ENCODE measurements around the gene SYNPR.

Gene SYNPR

GRCh38 chr3:63477494-63478129 is 199.5 kb downstream of the SYNPR start:
- Histone ChIP-seq H4K20me1 (ENCODE audit: insufficient read depth, low read length) (no peaks in the 10 kb centered on the region), H3K9ac (ENCODE audit: low read length) (no peak overlapping the region), H3K4me1 (ENCODE audit: low read length) (no peaks in the 10 kb centered on the region), H3K4me3 (ENCODE audit: low read length) (no peak overlapping the region), H3K27ac (ENCODE audit: low read length) (no peak overlapping the region), H3K79me2 (ENCODE audit: low read length) (no peaks in the 10 kb centered on the region), H3K9me3 (ENCODE audit: insufficient read depth, low read length) (no peaks in the 10 kb centered on the region), H2AFZ (ENCODE audit: low read depth, low read length) (no peak overlapping the region), H3K4me2 (ENCODE audit: low read length) (no peak overlapping the region), H3K36me3 (replicated peaks; ENCODE audit: low read depth, low read length) (no peaks in the 10 kb centered on the region), H3K27me3 (ENCODE audit: low read depth, low read length) (no peaks in the 10 kb centered on the region; the same call in 1 of the 2 replicates)
- no peak for TF ChIP-seq EZH2phosphoT487 (IDR thresholded peaks at IDR 0.05; ENCODE audit: low read depth)
- TF ChIP-seq, protein P1, sequence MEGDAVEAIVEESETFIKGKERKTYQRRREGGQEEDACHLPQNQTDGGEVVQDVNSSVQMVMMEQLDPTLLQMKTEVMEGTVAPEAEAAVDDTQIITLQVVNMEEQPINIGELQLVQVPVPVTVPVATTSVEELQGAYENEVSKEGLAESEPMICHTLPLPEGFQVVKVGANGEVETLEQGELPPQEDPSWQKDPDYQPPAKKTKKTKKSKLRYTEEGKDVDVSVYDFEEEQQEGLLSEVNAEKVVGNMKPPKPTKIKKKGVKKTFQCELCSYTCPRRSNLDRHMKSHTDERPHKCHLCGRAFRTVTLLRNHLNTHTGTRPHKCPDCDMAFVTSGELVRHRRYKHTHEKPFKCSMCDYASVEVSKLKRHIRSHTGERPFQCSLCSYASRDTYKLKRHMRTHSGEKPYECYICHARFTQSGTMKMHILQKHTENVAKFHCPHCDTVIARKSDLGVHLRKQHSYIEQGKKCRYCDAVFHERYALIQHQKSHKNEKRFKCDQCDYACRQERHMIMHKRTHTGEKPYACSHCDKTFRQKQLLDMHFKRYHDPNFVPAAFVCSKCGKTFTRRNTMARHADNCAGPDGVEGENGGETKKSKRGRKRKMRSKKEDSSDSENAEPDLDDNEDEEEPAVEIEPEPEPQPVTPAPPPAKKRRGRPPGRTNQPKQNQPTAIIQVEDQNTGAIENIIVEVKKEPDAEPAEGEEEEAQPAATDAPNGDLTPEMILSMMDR (IDR thresholded peaks at IDR 0.05; ENCODE audit: low read depth, low read length) = no peak

DNA sequence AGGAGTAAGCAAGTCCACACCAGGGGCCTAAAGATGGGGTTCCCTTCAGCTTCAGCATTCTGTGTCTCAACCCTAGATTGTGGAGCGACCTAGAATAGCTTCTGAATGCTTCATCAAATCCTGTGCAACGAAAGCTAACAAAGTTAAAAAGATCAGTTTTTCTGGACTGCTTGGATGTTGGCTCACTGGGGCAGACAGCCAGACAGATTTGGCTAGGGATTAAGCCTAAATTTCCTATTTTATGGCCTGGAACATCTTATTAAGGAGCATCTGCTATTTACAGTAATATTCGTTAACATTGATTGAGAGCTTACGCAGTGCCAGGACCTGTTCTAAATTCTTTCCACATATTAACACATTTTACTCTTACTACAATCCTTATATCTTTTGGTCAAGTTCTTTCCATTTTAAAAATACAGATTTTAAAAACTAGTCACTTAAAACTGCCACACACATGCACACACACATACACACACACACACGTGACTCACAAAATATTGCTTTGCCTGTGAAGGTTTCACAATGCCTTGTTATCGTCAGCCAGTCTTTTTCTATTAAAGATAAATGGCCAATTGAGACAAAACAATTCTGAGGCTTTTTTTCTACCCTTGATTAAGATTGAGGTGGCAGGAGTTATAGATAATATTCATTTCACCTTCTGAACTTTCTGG is 201.0 kb downstream of the SYNPR start:
- H2AFZ ChIP-seq (ENCODE audit: low read depth, low read length) = no peak overlapping the region
- no peak overlapping the region for H3K9ac ChIP-seq (ENCODE audit: low read length)
- no peak overlapping the region for H3K27ac ChIP-seq (ENCODE audit: low read length)
- no peaks in the 10 kb centered on the region for H3K36me3 ChIP-seq (replicated peaks; ENCODE audit: low read depth, low read length)
- H3K79me2 ChIP-seq (ENCODE audit: low read length) = no peaks in the 10 kb centered on the region
- no peak for TF ChIP-seq EZH2phosphoT487 (IDR thresholded peaks at IDR 0.05; ENCODE audit: low read depth)
- TF ChIP-seq, protein P1 (IDR thresholded peaks at IDR 0.05; ENCODE audit: low read depth, low read length) = no peak
- no peaks in the 10 kb centered on the region for H4K20me1 ChIP-seq (ENCODE audit: insufficient read depth, low read length)
- H3K27me3 ChIP-seq (ENCODE audit: low read depth, low read length) = no peaks in the 10 kb centered on the region; the same call in 1 of the 2 replicates
- H3K4me2 ChIP-seq (ENCODE audit: low read length) = no peak overlapping the region
- no peaks in the 10 kb centered on the region for H3K4me1 ChIP-seq (ENCODE audit: low read length)
- H3K4me3 ChIP-seq (ENCODE audit: low read length) = no peak overlapping the region
- H3K9me3 ChIP-seq (ENCODE audit: insufficient read depth, low read length) = no peaks in the 10 kb centered on the region

DNA sequence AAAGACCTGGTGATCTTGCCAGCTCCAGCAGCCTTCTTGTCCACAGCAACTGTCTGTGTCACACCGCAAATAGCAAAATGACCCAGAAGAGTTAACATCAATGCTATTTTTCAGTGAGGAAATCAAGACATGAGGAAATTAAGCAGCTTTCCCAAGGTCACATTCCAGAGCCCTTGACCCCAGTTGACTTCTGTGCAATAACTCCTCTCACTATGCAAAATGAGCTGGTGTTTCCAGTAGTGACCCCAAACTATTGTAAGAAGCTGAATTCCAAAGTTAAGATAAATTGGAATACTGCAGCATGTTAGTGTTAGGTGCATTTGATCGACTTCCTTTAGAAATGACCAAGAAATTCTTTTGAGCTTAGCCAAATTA is 201.5 kb downstream of the SYNPR start:
- no peaks in the 10 kb centered on the region for H3K36me3 ChIP-seq (replicated peaks; ENCODE audit: low read depth, low read length)
- TF ChIP-seq, protein P1 (IDR thresholded peaks at IDR 0.05; ENCODE audit: low read depth, low read length) = no peak
- no peak for TF ChIP-seq EZH2phosphoT487 (IDR thresholded peaks at IDR 0.05; ENCODE audit: low read depth)

DNA sequence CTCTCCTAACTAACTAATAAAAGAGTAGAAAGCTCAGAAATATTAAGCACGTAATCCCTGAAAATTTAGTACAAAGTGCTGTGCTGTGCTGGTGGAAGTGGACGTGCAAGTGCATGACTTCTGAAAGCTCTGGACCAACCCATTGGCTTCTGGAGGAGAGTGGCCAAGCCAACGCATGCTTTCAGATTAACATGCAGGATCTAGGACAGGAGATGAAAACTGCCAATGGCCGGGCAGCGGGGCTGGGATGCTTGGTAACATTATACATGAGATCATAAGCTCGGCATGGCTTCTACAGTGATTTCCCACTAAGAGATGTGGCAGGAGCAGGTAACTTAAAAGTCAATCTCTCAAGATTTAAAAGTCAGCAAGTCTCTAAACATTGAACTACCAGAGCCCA is 203.5 kb downstream of the SYNPR start:
- Histone ChIP-seq H3K36me3 (replicated peaks; ENCODE audit: low read depth, low read length) (no peaks in the 10 kb centered on the region), H3K4me3 (ENCODE audit: low read length) (no peak overlapping the region), H3K4me2 (ENCODE audit: low read length) (no peak overlapping the region), H2AFZ (ENCODE audit: low read depth, low read length) (no peak overlapping the region), H3K9me3 (ENCODE audit: insufficient read depth, low read length) (no peaks in the 10 kb centered on the region), H3K9ac (ENCODE audit: low read length) (no peak overlapping the region), H3K27me3 (ENCODE audit: low read depth, low read length) (no peaks in the 10 kb centered on the region; the same call in 1 of the 2 replicates), H3K4me1 (ENCODE audit: low read length) (no peaks in the 10 kb centered on the region), H4K20me1 (ENCODE audit: insufficient read depth, low read length) (no peaks in the 10 kb centered on the region), H3K27ac (ENCODE audit: low read length) (no peak overlapping the region), H3K79me2 (ENCODE audit: low read length) (no peaks in the 10 kb centered on the region)
- TF ChIP-seq, protein P1 (IDR thresholded peaks at IDR 0.05; ENCODE audit: low read depth, low read length) = no peak
- no peak for TF ChIP-seq EZH2phosphoT487 (IDR thresholded peaks at IDR 0.05; ENCODE audit: low read depth)

More for the DNA sequence above, 201.5 kb downstream of the SYNPR start:
- Histone ChIP-seq H2AFZ (ENCODE audit: low read depth, low read length) (no peak overlapping the region), H3K27ac (ENCODE audit: low read length) (no peak overlapping the region), H3K79me2 (ENCODE audit: low read length) (no peaks in the 10 kb centered on the region), H3K4me2 (ENCODE audit: low read length) (no peak overlapping the region), H3K27me3 (ENCODE audit: low read depth, low read length) (no peaks in the 10 kb centered on the region; the same call in 1 of the 2 replicates), H3K4me3 (ENCODE audit: low read length) (no peak overlapping the region), H3K9me3 (ENCODE audit: insufficient read depth, low read length) (no peaks in the 10 kb centered on the region), H3K4me1 (ENCODE audit: low read length) (no peaks in the 10 kb centered on the region), H3K9ac (ENCODE audit: low read length) (no peak overlapping the region), H4K20me1 (ENCODE audit: insufficient read depth, low read length) (no peaks in the 10 kb centered on the region)
